GM12873 (cell line): ENCODE results near the gene FOS.

Source experiments
- TF ChIP-seq, protein P1 (sequence below): IDR thresholded peaks from 2 replicates; pipeline ENCODE4 v1.5.1; 2012; ENCODE audit warnings: low read depth, mild to moderate bottlenecking, moderate library complexity, low read length, control low read depth; ENCODE audit not compliant: insufficient read depth; ENCODE audit errors: missing control alignments

The FOS gene

DNA sequence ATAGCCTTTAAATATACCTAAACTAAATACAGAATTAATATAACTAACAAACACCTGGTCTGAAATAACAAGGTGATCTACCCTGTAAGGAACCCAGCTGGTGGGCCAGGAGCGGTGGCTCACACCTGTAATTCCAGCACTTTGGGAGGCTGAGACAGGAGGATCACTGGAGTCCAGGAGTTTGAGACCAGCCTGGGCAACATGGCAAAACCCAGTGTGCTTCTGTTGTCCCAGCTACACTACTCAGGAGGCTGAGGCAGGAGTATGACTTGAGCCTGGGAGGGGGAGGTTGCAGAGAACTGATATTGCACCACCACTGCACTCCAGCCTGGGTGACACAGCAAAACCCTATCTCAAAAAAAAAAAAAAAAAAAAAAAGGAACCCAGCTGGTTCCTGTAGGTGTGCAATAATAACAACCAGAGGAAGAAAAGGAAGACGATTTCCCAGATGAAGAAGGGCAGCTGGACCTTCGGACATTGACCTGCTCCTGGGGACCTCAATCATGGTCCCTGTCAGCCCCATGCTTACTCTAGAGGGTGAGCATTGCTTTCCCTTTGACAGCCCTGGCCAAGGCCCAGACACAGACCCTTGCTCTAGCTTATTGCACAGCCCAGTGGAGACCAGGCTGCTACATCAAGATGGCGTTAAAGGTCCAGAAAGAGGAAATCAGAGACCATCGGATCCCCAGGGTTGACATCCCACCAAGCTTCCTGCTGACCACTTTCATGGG, 5.4 kb downstream of the FOS start:
- TF ChIP-seq, protein P1, sequence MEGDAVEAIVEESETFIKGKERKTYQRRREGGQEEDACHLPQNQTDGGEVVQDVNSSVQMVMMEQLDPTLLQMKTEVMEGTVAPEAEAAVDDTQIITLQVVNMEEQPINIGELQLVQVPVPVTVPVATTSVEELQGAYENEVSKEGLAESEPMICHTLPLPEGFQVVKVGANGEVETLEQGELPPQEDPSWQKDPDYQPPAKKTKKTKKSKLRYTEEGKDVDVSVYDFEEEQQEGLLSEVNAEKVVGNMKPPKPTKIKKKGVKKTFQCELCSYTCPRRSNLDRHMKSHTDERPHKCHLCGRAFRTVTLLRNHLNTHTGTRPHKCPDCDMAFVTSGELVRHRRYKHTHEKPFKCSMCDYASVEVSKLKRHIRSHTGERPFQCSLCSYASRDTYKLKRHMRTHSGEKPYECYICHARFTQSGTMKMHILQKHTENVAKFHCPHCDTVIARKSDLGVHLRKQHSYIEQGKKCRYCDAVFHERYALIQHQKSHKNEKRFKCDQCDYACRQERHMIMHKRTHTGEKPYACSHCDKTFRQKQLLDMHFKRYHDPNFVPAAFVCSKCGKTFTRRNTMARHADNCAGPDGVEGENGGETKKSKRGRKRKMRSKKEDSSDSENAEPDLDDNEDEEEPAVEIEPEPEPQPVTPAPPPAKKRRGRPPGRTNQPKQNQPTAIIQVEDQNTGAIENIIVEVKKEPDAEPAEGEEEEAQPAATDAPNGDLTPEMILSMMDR, result peak; percentile 4

DNA sequence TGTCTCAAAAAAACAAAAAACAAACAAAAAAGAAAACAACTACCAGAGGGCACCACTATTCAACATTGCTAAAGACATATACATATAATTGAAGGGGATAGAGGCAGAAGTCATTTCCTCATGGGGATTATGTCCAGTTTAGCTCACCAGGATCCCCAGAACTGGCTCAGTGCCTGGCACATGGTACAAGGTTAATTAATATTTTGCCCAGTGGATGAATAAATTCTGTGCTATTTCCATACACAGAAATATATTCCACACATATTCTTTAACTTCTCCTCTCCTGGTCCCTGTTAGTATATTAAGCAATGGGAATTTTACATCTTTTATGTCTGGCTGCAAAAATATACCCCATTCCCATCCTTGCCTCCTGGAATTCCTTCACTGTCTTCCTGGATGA, 6.7 kb downstream of the FOS start:
- TF ChIP-seq, protein P1, result no peak

DNA sequence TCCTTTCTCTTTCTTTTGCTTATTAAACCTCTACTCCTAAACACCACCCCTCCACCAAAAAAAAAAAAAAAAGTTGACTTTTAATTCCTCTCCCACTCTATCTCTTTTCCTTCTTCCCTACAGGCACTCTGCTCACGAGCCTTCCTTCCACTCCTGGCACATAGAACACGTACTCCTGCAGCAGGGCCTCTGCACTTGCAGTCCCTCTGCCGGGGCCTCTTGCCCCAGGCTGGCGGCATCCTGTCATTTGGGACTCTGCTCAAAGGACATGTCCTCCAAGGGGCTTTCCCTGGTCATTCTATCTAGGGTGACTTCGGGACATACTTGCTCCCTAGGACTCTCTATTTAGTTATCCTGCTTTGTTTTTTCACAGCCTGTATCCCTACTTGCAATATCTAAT, 7.7 kb downstream of the FOS start:
- TF ChIP-seq, protein P1, result no peak

DNA sequence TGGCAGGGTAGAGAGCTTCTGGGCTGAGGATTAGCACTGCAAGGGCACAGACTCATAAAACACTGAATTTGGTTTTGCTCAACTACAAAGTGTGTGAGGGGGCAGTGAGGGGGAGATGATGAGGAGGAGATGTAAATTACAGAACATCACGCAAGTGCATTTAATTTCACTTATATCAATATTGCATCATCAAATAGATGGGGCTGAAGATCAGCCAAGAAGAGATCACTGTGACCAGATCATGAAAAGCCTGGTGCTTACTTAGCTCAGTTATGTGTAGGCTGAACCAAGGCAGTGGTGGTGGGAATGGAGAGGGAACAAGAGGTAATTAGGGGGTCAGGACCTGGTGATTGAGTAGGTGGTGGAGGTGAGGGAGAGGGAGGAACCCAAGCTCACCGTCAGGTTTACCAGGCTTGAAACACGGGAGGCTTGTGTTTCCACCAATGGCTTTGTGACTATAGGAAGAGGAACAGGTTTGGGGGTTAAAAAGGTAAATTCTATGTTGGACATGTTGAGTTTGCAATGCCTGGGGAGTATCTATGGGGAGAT, 11.3 kb downstream of the FOS start:
- TF ChIP-seq, protein P1, result no peak

DNA sequence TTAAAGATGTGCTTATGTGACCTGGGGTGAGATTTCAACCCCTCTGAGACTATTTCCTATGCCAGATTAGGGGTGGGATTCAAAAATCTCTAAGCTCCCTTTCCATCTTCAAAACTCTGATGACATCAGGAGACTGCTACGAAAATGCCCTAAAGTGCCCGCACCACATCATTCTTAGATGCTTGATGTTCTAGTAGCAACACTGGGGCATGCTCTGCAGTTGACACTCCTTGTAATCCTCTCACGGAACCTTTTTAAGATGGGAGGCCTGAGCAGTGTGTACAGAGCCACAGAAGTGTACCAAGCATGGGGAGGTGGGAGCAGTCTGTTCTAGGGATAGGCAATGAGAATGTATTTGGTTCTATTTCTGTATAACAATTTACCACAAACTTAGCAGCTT, 12.2 kb downstream of the FOS start:
- TF ChIP-seq, protein P1, result no peak

DNA sequence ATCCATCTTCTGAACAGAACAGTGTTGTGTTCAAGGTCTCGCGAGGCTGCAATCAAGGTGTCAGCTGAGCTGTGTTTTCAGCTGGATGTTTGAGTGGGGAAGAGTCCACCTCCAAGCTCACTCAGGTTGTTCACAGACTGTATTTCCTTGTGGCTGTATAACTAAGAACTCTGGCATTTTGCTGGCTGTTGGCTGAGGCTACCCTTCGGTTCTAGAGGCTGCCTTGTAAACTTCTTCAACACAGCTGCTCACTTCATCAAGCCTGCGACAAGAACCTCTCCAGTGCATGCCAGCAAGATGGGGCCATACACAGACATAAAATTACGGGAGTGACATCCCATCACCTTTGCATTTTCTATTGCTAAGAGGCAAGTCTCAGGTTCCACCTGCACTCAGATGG, 12.7 kb downstream of the FOS start:
- TF ChIP-seq, protein P1, result no peak

DNA sequence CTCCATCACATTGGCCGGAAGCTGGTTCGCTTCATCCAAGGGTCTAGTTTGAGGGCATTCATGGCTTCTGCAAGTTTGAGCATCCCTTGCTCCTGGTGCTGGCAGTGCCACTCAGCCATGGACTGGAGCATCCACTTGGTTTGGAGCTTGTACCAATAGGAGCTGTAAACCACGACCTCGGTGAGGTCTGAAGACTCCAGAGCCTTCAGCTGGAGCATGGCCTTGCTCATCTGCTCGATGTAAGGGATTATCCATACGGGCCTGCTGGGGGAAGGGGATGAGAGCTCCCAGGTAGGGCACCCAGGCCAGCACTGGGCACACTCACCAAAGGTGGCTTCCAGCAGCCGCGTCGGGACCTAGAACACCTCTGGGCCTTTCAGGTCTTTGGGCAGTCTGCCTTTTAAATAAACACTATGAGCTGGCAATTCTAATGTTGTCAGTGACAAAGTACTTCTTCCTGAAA, 13.5 kb downstream of the FOS start:
- TF ChIP-seq, protein P1, result no peak
